Neuron (in vitro differentiated cells): ENCODE results near the gene C5AR2.
"Not testable (repeated sequence)": the region's sequence is repeated elsewhere in the genome, so short reads cannot be mapped to it uniquely, and the experiment has no call there.

Source experiments
- H2AFZ ChIP-seq: one replicate; pipeline ENCODE4 v1.6.1; 2013; ENCODE audit warnings: low read depth, mild to moderate bottlenecking, inconsistent platforms, low read length, moderate library complexity
- H3K27me3 ChIP-seq: one replicate; pipeline ENCODE4 v1.6.1; 2013; ENCODE audit warnings: low read length; ENCODE audit not compliant: insufficient read depth
- H3K36me3 ChIP-seq: one replicate; pipeline ENCODE4 v1.6.1; 2013; ENCODE audit warnings: low read length; ENCODE audit not compliant: insufficient read depth
- H3K4me1 ChIP-seq: one replicate; pipeline ENCODE4 v1.6.1; 2013; ENCODE audit warnings: low read length; ENCODE audit not compliant: insufficient read depth
- H3K4me3 ChIP-seq: 2 replicates; pipeline ENCODE4 v1.5.1; 2013; ENCODE audit warnings: mild to moderate bottlenecking, low read length, moderate library complexity
- H3K9me3 ChIP-seq: one replicate; pipeline ENCODE4 v1.6.1; 2013; ENCODE audit warnings: low read length

C5AR2 gene

DNA sequence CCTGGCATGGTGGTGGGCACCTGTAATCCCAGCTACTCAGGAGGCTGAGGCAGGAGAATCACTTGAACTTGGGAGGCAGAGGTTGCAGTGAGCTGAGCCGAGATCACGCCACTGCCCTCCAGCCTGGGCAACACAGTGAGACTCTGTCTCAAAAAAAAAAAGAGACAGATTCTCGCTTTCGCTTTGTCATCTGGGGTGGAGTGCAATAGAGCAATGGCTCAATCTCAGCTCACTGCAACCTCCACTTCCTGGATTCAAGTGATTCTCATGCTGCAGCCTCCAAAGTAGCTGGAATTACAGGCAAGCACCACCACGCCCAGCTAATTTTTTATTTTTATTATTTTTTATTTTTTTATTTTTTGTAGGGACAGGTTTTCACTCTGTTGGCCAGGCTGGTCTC, 56.7 kb downstream of the C5AR2 start:
- H3K27me3 ChIP-seq, H3K4me1 ChIP-seq, H3K36me3 ChIP-seq, H2AFZ ChIP-seq, H3K9me3 ChIP-seq, H3K4me3 ChIP-seq: not testable (repeated sequence)

DNA sequence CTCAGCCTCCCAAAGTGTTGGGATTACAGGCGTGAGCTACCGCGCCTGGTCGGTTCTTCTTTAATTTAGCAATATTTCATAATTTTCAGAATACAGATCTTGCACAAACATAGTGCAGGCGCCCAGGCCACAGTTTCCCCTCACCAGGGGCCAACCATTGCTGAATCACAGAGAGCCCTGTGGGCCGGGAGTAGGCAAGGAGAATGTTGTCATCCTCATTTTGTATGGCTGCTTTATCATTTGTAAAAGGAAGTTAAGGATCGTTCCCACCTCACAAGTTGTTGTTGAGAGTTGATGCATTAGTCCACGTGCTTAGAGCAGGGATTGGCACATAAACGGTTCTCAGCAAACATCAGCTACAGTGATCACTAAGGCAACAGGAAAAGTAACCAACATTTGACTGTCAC, 57.2 kb downstream of the C5AR2 start:
- Histone ChIP-seq H3K4me1 (no peaks in the 10 kb centered on the region), H3K36me3 (no peaks in the 10 kb centered on the region), H3K9me3 (no peaks in the 10 kb centered on the region), H2AFZ (no peak overlapping the region), H3K27me3 (no peaks in the 10 kb centered on the region), H3K4me3 (no peak overlapping the region)

DNA sequence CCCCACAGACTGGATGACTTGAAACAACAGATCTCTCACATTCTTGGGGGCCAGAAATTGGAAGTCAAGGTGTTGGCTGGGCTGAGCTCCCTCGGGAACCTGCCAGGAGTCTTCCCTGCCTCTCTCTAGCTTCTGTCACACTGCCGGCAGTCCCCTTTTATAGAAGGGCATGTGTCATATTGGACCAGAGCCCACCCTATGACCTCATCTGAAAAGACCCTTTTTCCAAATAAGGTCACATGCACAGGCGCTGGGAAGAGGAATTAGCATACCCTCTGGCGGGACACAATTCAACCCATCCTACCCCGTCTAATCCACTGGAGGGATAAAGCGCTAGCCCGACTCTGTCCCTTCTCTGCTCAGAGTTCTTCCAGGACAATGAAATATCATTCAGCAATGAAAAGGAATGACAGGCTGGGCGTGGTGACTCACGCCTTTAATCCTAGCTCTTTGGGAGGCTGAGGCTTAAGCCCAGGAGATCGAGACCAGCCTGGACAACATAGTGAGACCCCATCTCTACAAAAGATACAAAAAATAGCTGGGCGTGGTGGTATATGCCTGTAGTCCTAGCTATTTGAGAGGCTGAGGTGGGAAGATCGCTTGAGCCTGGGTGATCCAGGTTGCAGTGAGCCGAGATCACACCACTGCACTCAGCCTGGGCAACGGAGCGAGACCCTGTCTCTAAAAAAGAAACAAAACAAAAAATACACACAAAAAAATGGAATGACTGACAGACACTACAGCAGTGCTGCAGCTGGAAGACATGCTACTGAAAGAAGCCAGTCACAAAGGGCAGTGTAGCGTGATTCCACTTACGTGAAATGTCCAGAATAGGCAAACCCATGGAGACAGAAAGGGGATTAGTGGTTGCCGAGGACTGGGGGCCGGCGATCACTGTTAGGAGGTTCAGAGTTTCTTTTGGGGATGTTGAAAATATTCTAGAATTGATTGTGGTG, 58.8 kb downstream of the C5AR2 start:
- Histone ChIP-seq H3K9me3 (no peaks in the 10 kb centered on the region), H3K4me1 (no peaks in the 10 kb centered on the region), H3K36me3 (no peaks in the 10 kb centered on the region), H3K4me3 (no peak overlapping the region), H3K27me3 (no peaks in the 10 kb centered on the region), H2AFZ (no peak overlapping the region)

DNA sequence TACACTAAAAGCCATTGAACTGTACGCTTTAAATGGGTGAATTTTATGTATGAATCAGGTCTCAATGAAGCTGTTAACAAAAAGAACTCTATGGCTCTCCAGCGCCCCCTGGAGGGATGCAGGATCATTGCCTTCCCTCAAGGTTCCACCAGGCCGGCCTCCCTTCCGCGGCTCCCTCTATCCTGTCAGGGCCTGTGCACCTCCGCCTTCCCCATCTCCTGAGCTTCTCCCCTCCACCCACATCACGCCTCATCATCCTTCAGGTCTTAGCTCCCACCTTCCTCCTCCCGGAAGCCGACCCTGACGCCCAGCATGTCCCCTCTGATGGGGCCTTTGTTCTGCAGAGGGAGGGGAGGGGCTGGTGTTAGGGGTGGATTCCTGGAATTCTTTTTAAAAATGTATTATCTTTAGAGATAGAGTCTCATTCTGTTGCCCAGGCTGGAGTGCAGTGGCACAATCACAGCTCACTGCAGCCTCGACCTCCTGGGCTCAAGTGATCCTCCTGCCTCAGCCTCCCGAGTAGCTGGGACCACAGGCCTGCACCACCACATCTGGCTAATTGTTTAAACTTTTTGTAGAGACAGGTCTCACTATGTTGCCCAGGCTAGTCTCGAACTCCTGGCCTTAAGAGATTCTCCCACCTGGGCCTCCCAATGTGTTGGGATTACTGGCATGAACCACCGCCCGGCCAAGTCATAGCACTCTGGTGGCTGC, 59.7 kb downstream of the C5AR2 start:
- H2AFZ ChIP-seq: no peak overlapping the region
- no peaks in the 10 kb centered on the region for H3K27me3 ChIP-seq
- H3K9me3 ChIP-seq: no peaks in the 10 kb centered on the region
- no peak overlapping the region for H3K4me3 ChIP-seq
- no peaks in the 10 kb centered on the region for H3K36me3 ChIP-seq
- no peaks in the 10 kb centered on the region for H3K4me1 ChIP-seq
